PFSK-1 (cell line): Measurements from ENCODE around the gene SORCS1.

Source experiments
- FOXP2 ChIP-seq: optimal IDR thresholded peaks from 2 replicates; pipeline ENCODE3; 2011; ENCODE audit warnings: borderline replicate concordance, control low read depth, inconsistent platforms; ENCODE audit not compliant: insufficient read depth; ENCODE audit errors: extremely low read length, extremely low read depth
- POLR2AphosphoS5 ChIP-seq: IDR thresholded peaks from 2 replicates; pipeline ENCODE4 v1.6.1; 2012; ENCODE audit warnings: low read depth, mild to moderate bottlenecking, control low read depth, low read length, moderate library complexity
- REST ChIP-seq, 2 experiments: IDR thresholded peaks; 2 replicates each; pipeline versions ENCODE4 v1.6.1 to v1.8.0; 2011 to 2012; ENCODE audit warnings: low read depth in 2 of 2, low read length in 2 of 2, control low read depth in 1 of 2, inconsistent platforms in 1 of 2, mild to moderate bottlenecking in 1 of 2, moderate library complexity in 1 of 2; ENCODE audit not compliant: insufficient read depth in 1 of 2
- SIN3A ChIP-seq: IDR thresholded peaks from 2 replicates; pipeline ENCODE4 v1.6.1; 2012; ENCODE audit warnings: mild to moderate bottlenecking, low read length, moderate library complexity, borderline replicate concordance; ENCODE audit not compliant: insufficient read depth
- TAF1 ChIP-seq: IDR thresholded peaks from 2 replicates; pipeline ENCODE4 v1.6.1; 2012; ENCODE audit warnings: low read length, control low read depth, borderline replicate concordance; ENCODE audit not compliant: insufficient read depth

GRCh38 chr10:106819490-106819889 lies 345.0 kb downstream of the SORCS1 start:
- TF ChIP-seq POLR2AphosphoS5 (no peak), FOXP2 (no peak), SIN3A (no peak), TAF1 (no peak), REST (IDR thresholded peaks at IDR 0.05; ENCODE audit: insufficient read depth in 1 of 2, low read depth in 2 of 2, low read length in 2 of 2) (no peak)
